HG02970 (cell line): Measurements from ENCODE around the gene NPIPB13.
"Not testable (repeated sequence)": the region's sequence is repeated elsewhere in the genome, so short reads cannot be mapped to it uniquely, and the experiment has no call there.

Source experiments
- ATAC-seq: cut with Tn5 transposase; IDR thresholded peaks from one replicate; pipeline ENCODE4 v1.9.1; 2021; ENCODE audit warnings: mild to moderate bottlenecking, moderate library complexity, moderate number of reproducible peaks; ENCODE audit not compliant: unreplicated experiment, low FRiP score

Gene NPIPB13

DNA sequence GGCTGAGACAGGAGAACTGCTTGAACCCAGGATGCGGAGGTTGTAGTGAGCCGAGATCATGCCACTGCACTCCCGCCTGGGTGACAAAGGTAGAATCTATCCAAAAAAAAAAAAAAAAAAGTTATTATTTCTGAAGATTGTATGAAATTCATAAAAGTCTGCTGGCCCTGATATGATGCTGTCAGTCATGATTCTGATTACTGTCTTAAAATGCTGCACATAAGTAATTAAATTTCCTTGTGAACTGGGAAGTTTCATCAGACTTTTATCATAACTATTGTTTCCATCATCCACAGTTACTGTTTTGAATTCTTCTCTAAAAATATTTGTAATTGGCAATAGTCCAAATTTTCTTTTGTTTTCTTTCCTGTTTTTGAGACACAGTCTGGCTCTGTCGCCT is at the start of gene NPIPB13:
Gene NPIPB13 (minus strand): TSS at position 101 of the 400 bp plus-strand sequence. CDS start 2,906 bp downstream, outside the sequence.
- not testable (repeated sequence) for ATAC-seq

DNA sequence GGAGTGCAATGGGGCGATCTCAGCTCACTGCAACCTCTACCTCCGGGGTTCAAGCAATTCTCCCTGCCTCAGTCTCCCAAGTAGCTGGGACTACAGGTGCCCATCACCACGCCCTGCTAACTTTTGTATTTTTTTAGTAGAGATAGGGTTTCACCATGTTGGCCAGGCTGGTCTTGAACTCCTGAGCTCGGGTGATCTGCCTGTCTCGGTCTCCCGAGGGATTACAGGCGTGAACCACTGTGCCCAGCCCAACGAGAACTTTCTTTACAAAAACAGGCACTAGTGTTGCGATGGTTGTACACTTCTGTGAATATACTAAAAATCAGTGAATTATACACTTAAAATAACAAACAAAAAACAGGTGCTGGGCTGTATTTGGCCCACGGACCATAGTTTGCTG is 34.1 kb upstream of the NPIPB13 start:
- ATAC-seq: not testable (repeated sequence)

DNA sequence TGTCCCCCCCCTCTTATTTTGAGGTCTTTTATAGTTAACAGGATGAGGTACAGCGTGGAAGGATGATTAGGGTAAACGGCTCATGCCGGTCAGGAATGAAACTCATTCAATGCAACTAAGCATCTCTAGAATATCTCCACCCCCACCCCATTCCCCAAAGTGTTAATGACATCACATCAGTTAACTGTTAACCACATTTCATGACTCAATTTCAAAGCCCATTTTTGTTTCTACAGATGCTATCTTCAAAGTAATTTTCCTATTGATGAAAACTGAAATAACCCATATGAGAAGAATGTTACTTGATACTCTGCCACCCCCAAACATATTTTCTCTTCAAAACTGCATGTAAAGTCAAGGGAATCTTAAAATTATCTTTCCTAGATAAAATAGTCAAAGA is 30.2 kb upstream of the NPIPB13 start:
- ATAC-seq: not testable (repeated sequence)

DNA sequence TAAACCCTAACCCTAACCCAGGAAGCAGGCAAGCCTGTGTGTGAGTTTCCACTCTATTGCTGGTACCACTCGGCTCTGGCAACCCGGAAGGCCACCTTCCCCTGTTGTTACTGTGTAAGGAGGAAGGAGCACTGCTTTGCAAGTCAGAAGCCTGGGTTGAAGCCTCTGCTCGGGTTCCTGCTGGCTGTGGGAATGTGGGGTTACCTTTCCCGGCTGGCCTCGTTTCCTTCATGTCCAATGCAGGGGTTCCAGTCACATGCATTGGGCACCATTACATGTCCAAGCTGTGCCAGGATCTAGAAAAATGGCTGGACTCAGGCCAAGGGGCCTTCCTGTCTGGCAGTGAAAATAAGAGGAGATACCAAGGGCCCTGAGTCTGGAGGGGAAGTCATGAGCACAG is 31.2 kb downstream of the NPIPB13 start:
- not testable (repeated sequence) for ATAC-seq

DNA sequence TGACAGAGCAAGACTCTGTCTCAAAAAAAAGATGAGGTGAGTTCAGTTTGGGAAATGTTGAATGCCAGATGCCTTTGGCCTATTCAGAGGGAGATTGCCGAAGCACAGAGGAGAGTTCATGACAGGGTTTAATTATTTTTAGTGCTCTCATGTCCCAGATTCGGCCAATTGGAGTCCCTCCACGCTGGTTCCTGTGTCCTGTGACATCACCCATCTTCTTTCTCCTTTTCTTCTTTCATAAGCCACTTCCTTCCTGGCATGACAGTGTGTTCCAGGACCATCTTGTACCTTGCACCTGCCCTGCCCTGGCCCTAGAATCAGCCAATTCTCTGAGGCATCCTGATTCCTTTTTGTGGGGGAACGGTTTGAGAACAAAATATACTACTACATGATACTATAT is 36.9 kb downstream of the NPIPB13 start:
- not testable (repeated sequence) for ATAC-seq

DNA sequence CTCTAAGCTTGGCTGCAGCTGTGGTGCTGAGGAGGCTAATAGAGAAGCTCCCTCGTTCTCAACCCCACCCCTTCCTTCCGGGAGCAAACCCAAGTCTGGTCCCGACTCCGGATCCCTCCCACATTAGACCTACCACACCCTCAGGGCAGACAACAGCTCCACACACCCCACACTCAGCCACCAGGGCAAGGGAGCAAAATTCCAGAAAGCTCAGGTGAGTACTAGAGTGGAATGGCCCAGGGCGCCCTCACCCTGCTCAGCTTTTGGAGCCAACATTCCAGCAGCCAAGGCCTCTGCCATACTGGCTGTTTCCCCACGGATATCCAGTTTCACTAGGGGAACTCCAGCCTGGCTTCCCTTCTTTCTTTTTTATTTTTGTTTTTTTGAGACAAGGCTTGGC is 39.2 kb downstream of the NPIPB13 start:
- not testable (repeated sequence) for ATAC-seq

DNA sequence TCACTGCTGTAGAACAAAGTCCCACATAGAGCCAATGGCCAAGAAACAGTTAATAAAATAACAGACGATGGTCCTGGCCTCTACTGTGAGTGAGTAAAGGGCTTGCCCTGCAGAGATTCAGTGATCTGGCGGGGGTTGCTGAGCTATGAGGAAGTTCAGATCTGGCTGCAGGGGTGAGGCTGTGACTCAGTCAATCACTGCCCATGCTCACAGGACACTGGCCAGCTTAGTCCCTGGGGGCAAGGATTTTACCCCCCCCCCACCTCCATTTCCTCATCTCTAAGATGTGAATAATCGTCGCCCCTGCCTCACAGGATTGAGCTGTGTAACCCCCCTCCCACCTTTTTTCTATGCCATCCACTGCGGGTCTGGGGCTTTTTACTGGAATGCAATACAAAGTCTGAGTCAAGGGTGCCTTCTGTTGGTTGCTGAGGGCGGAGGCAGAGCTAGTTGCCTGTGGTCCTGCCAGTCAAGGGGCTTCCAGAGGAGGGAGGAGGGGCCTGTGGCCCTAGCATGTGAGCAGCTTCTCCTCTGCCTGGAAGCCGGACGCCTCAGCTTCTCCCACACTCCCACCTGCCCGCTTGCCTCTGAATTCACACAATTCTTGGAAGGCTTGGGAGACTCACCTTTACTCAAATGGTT is 41.1 kb downstream of the NPIPB13 start:
- ATAC-seq: not testable (repeated sequence)

DNA sequence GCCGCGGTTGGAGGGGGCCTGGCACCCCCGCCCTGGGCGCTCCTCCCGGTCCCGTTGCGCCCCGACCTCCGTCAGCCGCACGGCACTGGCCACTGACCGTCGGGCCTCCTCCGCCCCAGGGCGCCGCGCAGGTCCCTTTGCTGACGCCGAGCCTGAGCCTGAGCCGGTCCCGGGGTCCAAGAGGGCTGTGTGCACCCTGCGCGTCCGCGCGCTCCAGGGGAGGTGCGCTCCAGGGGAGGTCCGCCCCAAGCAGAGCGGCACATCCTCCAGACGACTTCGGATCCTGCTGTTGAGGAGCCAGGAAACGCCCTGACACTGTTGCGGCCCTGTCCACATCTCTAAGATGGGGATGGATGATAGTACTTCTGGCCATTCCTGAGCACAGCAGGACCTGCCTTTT is 42.0 kb downstream of the NPIPB13 start:
- ATAC-seq: not testable (repeated sequence)

DNA sequence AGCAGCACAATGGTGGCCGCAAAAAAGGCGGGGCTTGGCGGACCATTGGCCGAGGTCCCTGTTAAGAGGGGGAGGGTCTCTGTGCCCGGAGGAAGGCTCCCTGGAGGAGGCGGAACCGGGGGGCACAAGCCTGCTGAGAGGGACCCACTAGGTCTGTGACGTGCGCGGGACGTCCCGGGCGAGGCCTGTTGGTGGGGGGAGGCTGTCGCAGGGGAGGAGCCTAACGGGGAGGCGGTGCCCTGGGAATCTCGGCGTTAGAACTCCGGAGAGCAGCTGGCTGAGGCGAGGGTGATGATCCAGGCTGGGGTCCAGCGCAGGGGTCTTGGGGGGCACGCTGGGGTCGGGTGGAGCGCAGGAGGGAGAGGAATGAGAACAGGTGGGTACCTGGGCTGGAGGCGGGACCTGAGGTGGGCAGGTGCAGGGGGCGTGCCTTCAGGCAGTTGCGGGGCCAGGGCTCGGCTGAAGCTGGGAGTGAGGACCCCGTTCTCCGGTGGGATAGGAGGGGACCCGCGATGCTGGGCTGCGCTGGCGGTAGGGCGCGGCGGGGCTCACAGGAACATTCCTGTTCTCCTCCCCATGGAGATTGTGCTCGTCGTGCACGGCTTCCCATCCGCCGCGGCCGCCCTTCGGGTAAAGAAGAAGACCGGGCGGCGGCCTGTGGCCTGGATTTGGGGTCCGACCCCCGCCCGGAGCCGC is 42.6 kb downstream of the NPIPB13 start:
- not testable (repeated sequence) for ATAC-seq

DNA sequence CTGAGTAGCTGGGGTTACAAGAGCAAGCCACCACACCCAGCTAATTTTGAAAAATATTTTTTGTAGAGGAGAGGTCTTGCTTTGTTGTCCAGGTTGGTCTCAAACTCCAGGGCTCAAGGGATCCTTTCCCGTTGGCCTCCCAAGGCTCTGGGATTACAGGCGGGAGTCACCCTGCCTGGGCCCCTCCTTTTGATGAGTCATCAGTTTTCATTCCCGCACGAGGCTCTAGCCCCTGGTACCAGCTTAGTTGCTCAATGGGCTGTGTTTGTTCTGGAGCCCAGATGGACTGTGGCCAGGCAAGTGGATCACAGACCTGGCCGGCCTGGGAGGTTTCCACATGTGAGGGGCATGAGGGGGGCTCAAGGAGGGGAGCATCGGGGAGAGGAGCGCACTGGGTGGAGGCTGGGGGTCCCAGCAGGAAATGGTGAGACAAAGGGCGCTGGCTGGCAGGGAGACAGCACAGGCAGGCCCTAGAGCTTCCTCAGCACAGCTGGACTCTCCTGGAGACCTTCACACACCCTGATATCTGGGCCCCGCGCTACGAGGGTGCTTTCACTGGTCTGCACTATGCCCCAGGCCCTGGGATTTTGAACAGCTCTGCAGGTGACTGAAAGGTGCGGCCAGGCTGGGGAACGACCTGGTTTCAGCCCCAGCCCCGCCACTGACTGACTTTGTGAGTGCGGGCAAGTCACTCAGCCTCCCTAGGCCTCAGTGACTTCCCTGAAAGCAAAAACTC is 48.5 kb downstream of the NPIPB13 start:
- ATAC-seq: not testable (repeated sequence)

DNA sequence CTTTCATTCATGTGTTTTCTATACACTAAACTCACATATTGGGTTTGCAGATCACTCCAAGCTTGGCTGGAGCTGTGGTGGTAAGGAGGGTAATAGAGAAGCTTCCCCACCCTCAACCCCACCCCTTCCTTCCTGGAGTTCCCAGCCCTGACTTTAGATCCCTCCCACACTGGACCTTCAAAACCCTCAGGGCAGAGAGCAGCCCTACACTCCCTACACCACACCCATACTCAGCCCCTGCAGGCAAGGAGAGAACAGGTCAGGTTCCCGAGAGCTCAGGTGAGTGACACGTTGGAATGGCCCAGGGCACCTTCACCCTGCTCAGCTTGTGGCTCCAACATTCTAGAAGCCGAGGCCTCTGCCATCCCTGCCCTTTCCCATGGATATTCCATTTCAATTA is 49.2 kb downstream of the NPIPB13 start, which contains the start of gene SULT1A3:
Gene SULT1A3 (plus strand): TSS at position 207 of the 400 bp plus-strand sequence. CDS start 1,474 bp downstream, outside the sequence.
- not testable (repeated sequence) for ATAC-seq
